HUES6 (cell line): ENCODE data around the gene PRAMEF25.
"Not testable (repeated sequence)": the region's sequence is repeated elsewhere in the genome, so short reads cannot be mapped to it uniquely, and the experiment has no call there.

Experiments
- H3K27ac ChIP-seq: 2 replicates; pipeline ENCODE4 v1.7.0; 2013; ENCODE audit warnings: low read depth, mild to moderate bottlenecking, low read length, inconsistent platforms
- H3K27me3 ChIP-seq: 2 replicates; pipeline ENCODE4 v1.6.1; 2013; ENCODE audit warnings: low read length; ENCODE audit not compliant: control insufficient read depth, insufficient read depth
- H3K36me3 ChIP-seq: 2 replicates; pipeline ENCODE4 v1.6.1; 2013; ENCODE audit warnings: low read length; ENCODE audit not compliant: control insufficient read depth, insufficient read depth
- H3K4me1 ChIP-seq: 2 replicates; pipeline ENCODE4 v1.6.1; 2013; ENCODE audit warnings: low read length; ENCODE audit not compliant: control insufficient read depth, insufficient read depth
- H3K4me3 ChIP-seq: 2 replicates; pipeline ENCODE4 v1.5.1; 2013; ENCODE audit warnings: low read depth, low read length
- H3K9ac ChIP-seq: one replicate; pipeline ENCODE4 v1.6.1; 2013; ENCODE audit warnings: mild to moderate bottlenecking, low read length
- H3K9me3 ChIP-seq: 2 replicates; pipeline ENCODE4 v1.6.1; 2013; ENCODE audit warnings: low read depth, low read length; ENCODE audit not compliant: control insufficient read depth, insufficient read depth

PRAMEF25 gene

GRCh38 chr1:13070474-13070873 is at the start of gene PRAMEF25:
PRAMEF25 (plus strand) TSS chr1:13070774; CDS start chr1:13073694, 2,920 bp downstream.
- H3K27ac ChIP-seq, H3K9me3 ChIP-seq, H3K27me3 ChIP-seq, H3K9ac ChIP-seq, H3K4me3 ChIP-seq, H3K36me3 ChIP-seq, H3K4me1 ChIP-seq: not testable (repeated sequence)

GRCh38 chr1:13056475-13056874 is 14.1 kb upstream of the PRAMEF25 start, which contains the start of gene PRAMEF27:
PRAMEF27 (minus strand) TSS chr1:13056575; CDS start chr1:13053659, 2,916 bp downstream.
- not testable (repeated sequence) for H3K4me3 ChIP-seq, H3K9me3 ChIP-seq, H3K27ac ChIP-seq, H3K4me1 ChIP-seq, H3K27me3 ChIP-seq, H3K36me3 ChIP-seq, H3K9ac ChIP-seq

GRCh38 chr1:13116754-13117153 is 46.2 kb downstream of the PRAMEF25 start, which contains the start of gene HNRNPCL2:
HNRNPCL2 (minus strand) TSS chr1:13116854; CDS start chr1:13116400, 454 bp downstream.
- not testable (repeated sequence) for H3K9ac ChIP-seq, H3K4me1 ChIP-seq, H3K27me3 ChIP-seq, H3K27ac ChIP-seq, H3K36me3 ChIP-seq, H3K4me3 ChIP-seq
- H3K9me3 ChIP-seq: peaks cover 25% of the 10 kb centered on the region; the same call in 1 of the 2 replicates
